GM18858 (cell line): ENCODE data around the gene BNIP5.
"Not testable (repeated sequence)": the region's sequence is repeated elsewhere in the genome, so short reads cannot be mapped to it uniquely, and the experiment has no call there.

Experiments
- ATAC-seq: cut with Tn5 transposase; IDR thresholded peaks from one replicate; pipeline ENCODE4 v1.9.1; 2021; ENCODE audit not compliant: unreplicated experiment

Gene BNIP5

DNA sequence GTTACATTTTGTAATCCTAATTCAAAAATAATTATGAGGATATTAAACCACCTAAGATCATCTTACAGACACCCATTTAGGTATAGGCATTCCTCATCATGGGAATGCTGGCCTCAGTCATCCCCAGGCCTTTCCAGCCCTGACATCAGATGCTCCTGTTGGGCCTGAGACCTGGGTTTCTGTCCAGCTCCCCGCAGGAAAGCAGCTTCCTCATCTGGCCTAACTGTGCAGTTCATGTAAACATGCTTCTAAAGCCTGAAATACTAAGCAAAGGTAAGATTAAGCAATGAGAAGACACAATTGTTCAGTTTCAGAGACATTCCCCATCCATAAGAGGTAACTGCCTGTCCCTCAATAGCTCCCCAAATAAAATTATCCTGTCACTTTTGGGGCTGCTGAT, 31.7 kb upstream of the BNIP5 start:
- ATAC-seq: no peak

DNA sequence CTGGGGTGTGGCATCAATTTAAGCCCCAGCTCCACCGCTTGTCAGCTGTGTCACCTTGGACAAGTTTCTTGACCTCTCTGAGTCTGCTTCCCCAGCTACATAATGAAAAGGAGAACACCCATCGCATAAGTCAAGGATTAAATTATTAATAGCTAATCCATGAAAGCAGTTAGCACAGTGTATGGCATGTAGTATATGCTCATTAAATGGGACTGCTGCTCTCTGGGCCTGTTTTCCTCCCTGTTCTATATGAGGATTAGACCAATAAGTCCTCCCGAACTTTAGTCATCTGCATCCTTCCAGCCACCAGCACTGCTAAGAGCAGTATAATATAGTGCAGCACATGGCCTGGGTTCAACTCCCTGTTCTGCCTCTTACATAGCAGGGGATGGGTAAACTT, 31.1 kb upstream of the BNIP5 start:
- ATAC-seq: no peak

DNA sequence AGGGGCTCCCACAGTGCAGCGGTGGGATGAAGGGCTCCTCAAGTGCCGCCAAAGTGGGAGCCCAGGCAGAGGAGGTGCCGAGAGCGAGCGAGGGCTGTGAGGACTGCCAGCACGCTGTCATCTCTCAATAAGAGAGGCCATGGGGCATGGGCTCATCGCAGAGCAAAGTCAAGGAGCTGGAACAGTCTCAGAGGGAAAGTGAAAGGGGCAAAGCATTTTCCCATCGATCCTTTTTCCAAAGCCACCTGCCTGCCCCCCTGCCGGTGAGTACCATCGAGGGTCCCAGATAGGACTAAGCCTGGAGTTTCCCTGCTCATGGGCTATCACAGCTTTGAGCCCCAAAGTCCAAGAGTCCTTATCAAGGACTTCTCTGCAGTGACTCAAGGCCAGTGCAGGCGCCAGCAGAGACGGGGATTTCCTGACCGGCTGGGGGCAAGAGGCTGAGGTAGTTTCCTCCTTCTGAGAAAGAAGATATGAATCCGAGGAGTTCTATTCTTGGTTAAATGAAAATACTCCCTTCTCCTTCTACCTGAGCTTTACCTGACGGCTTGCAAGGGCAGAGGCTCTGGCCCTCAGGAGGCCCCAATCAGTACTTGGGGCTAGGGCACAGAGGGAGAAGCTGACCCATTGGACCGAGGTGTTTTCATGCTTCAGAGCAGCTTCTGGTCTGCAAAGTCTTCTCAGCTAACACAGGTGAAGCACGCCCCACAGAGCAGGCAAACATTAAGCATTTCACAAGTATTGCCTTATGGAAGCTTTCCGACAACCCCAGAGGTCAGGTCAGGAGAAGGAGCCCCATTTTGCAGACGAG, 28.2 kb upstream of the BNIP5 start:
- no peak for ATAC-seq

DNA sequence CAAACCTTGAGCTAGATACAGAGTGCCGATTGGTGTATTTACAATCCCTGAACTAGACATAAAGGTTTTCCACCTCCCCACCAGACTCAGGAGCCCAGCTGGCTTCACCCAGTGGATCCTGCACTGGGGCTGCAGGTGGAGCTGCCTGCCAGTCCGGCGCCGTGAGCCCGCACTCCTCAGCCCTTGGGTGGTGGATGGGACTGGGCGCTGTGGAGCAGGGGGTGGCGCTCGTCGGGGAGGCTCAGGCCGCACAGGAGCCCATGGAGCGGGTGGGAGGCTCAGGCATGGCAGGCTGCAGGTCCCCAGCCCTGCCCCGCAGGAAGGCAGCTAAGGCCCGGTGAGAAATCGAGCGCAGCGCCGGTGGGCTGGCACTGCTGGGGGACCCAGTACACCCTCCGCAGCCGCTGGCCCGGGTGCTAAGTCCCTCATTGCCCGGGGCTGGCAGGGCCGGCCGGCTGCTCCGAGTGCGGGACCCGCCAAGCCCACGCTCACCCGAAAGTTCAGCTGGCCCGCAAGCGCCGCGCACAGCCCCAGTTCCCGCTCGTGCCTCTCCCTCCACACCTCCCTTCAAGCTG, 27.5 kb upstream of the BNIP5 start:
- not testable (repeated sequence) for ATAC-seq

DNA sequence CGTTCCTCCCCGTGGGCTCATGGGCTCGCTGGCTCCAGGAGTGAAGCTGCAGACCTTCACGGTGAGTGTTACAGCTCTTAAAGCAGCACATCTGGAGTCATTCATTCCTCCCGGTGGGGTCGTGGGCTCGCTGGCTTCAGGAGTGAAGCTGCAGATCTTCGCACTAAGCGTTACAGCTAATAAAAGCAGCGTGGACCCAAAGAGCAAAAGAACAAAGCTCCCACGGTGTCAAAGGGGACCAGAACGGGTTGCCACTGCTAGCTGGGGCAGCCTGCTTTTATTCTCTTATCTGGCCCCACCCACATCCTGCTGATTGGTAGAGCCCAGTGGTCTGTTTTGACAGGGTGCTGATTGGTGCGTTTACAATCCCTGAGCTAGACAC, 26.7 kb upstream of the BNIP5 start:
- not testable (repeated sequence) for ATAC-seq

DNA sequence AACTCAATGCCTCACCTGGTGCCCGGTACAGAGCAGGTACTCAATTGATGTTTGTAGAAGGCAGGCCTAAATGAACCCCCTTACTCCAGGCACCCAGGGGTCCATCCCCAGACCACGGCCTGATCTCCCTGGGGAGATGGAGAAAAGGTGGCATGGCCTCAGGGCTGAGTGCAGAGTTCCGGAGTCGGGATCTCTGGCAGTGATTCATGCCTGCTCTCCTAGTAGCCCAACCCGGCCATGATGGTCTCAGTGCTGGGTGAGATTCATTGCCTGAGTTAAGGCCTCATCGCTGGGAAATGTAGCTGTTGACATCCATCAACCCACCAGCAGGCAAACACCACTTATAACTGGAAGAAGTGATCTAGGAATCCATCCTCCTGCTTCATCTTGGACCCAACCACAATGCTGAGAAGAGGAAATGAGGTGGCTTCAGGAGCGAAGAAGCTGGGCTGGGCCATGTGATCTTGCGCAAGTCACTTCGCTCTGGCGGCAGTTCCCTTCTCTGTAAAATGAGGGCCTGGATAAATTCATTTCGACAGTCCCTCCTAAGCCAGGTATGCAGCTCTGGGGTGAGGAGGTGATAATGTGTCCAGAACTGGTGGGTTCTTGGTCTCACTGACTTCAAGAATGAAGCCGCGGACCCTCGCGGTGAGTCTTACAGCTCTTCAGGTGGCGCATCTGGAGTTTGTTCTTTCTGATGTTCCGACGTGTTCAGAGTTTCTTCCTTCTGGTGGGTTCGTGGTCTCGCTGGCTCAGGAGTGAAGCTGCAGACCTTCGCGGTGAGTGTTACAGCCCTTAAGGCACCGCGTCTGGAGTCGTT, 26.1 kb upstream of the BNIP5 start:
- no peak for ATAC-seq

DNA sequence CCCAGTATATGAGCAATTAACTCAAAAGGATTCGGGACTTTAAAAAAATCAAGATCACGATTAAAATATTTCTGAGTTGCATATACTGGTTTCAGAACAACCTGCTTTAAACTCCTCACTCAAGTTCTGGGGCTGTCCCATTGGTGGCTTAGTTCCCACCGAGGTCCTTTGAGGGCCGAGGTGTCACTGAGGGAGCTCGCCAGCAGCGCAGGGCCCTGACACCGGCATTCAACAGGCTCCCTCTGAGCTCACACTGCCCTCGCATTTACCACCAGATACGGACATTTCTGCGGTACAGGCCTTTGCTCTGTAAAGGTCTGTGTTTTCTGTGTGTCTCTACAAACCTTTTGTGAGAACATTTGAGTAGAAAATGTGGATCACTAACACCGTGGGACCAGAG, 24.4 kb upstream of the BNIP5 start:
- ATAC-seq: no peak

DNA sequence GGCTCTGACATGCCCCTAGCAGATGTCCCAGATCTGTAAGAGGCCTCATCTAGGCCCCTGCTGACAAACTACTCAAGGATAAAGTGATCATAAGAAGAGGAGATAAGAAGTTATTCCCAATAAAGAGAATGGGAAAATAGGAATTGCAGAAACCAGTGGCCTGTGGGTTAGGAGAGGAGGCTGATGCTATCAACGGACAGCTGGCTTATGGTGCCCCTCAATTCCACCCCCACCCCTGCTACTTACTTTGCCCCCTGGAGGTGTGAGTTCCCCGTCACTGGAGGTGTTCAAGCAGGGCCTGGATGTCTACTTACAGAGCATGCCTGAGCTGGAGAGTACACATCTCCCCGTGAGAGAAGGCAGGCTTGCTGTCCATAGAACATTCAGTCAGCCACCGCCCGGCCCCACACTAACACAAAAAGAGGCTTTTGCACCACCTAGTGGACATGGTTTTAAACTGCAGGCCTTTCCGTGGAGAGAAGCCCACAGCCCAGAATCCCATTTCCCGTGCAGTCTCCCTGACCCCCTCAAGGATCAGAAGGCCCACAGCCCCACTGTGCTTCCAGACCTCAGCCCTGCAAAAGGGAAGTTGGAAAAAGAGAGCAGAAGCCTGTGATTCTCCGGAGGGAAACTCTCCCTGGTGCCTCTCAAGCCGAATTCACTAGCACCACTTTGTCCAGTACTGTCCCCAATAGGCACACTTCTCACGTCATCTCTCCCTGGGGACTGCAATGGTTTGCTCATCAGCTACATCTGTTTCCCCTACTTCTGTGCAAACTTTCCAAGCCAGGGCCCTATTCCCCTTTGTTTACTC, 23.8 kb upstream of the BNIP5 start:
- no peak for ATAC-seq

DNA sequence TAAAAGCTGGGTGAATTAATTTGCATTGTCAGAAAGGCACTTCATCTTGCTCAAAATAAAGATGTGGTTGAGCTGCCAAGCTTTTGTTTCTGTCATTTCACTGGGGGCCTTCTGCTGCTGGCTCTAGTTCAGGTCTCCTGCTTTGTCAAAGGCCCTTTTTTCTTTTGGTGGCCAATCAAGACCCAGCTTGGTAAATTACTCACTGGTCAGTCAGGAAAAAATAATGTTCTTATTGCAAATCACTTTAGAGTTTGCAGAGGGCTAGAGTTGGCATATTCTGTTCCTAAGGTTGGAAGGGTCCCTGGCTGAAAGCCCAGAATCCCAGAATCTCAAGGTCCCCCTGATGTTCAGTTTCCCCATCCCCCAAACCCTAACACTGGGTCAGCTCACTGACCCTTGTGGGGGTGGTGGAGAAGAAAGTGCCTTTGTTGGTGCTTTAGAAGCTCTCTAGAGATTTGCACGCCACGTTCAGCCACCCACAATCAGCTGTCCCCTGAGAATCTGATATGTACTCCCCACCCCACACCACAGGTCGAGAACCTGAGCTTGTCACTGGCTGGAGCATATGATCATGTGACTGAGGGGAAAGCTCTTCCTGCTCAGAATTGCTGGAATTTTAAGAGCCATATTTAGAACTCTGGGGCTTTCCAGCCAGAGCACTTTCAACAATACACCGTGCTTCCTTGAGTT, 21.7 kb upstream of the BNIP5 start:
- no peak for ATAC-seq

DNA sequence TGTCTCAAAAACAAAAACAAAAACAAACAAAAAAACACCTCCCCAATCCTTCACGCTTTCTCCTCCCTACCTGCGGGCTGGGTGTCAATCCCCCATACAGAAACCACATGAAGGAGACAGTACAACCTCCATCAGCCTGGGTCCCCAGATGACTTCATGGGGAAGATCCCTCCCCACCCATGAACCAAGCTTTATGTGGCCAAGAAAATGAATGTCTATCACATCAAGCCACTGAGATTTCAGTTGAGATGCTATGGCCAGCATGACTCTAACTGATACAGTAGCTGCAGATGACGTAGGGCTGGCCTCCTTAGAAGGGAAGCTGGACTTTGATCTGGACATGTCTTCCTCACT, 21.2 kb upstream of the BNIP5 start:
- ATAC-seq: no peak

DNA sequence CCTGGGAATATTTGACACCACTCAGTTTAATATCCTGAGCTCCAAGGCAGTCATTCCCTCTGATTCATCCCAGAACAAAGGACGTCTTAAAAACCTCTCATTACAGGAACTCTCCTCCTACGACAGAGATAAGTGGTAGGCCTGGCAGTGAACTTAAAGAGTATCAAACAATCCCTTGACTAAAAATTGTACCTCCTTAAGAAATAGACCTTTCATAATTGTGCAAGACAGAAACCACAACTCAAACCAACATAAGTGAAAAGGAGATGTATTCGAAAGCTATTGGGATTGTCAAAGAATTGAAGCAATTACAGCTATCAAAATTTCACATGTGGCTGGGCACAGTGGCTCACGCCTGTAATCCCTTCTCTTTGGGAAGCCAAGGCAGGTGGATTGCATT, 19.1 kb upstream of the BNIP5 start:
- no peak for ATAC-seq

DNA sequence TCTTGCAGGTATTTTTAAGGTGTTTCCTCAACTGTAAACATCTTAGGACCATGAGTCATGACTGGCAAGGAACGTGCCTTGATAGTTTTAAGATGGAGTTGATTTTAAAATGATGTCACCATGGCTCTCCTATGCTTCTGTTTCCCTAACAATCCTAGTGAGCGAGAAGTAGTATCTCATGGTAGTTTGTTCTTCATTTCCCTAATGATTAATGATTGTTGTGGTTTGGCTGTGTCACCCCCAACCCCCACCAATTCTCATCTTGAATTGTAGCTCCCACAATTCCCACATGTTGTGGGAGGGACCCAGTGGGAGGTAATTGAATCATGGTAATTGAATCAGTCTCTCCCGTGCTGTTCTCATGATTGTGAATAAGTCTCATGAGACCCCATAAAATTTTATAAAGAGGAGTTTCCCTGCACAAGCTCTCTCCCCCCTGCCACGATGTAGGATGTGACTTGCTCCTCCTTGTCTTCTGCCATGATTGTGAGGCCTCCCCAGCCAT, 16.8 kb upstream of the BNIP5 start:
- no peak for ATAC-seq

DNA sequence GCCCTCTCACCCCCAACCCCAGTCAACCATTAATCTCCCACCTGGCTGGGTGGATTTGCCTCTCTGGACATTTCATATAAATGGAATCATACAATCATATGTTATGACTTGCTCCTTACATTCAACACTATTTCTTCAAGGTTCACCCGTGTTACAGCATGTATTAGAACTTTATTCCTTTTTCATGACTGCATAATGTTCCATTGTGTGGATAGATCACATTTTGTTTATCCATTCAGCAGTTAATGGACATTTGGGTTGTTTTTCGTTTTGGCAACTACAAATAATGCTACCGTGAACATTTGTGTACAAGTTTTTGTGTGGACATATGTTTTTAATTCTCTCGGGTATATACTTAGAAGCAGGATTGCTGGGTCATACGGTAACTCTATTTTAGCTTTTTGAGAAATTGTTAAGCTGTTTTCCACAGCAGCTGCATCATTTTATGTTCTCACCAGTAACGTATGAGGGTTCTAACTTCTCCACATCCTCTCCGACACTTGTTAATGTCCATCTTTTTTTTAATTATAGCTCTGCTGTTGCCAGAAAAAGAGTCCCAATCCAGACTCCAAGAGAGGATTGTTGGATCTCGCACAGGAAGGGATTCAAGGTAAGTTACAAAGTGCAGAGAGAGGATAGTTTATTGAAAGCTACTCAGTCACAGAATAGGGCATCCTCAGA, 15.9 kb upstream of the BNIP5 start:
- ATAC-seq: no peak

DNA sequence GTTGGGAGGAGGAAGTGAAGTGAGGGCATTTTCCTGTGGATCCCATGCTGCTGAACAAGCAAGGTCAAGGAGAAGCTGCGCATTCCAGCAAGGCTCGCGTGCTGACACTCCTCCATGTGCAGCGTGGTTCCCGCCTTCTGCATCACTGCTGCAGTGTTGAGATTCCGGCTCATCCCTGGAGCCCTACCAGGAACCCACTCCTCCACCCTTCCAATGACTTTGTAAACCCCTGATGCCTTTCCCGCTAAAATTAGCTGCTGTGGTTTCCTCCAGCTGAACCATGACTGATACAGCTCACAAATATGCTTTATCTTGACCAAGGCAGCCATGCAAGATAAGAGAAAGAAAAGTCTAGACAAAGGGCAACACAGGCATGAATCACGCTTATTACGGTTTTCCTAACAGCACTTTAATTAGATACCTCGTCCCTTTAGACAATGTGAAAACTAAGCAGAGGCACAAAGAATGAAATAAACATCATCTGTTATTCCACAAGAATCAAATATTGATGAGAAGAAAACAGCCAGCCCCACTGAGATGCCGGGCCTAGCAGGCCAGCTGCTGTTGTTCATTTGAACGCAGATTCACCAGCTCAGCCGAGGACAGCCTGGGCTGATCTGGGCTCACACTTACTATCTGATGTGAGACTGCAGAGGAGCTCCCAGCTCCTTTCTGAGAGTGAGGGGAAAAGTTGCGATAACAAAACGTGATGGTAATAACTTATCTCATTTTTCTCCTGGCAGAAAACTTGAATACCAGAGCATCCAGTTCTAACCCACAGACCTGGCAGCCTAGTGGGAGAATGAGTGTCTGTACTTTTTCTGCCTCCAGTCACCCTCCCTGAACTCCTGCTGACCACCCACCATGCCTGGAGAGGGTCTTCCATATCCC, 14.2 kb upstream of the BNIP5 start:
- ATAC-seq: no peak

DNA sequence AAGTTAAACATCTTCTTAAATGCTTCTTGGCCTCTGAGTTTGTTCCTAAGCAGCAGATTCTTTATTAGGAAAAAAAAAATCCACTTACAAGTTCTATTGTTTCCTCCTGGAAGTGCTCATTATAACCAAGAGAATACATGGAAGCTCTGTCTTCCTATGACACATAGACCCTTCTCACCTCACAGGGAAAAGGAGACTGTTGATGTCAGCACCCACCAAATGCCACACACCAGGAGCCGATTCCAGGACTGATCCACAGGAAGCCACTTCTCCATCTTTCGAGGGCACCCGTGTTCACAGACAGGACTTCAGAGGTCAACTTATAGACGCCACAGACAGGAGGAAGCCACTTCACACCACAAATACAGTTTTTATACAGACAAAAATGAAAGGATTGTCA, 13.4 kb upstream of the BNIP5 start:
- ATAC-seq: no peak

DNA sequence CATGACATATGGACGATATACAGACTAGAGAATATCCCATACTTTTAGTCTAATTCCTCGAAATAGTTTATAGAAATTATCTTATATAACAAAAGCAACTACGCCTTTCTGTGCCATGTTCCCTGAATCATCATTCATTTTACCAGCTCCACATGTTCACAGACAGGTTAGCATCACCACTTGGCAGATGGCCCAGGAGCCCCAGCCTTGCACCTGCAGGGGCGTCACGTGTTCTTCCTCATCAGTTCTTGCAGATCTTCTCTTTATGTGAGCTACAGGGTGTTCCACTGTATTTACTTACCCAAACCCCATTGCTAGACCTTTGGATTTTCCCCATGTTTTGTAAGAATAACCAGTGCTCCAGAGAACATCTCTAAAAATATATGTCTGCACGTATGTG, 12.6 kb upstream of the BNIP5 start:
- no peak for ATAC-seq

DNA sequence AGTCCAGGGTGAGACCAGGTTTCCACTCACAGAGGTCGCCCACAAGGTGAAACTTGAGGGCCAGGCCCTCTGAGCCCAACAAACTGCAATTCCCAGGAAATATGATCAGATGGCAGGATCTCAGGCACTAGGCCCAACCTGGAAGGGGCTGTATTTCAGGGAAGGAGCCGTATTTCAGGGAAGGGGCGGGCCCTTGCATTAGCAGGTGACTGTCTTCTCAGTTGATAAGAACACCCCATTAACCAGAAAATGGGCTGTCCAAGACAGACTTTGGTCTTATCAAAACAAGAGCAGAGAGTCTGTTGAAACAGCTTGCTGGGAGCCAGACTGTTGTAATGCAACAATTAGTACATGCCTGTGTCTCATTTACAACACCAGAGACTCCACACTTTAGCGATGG, 10.9 kb upstream of the BNIP5 start:
- ATAC-seq: no peak

DNA sequence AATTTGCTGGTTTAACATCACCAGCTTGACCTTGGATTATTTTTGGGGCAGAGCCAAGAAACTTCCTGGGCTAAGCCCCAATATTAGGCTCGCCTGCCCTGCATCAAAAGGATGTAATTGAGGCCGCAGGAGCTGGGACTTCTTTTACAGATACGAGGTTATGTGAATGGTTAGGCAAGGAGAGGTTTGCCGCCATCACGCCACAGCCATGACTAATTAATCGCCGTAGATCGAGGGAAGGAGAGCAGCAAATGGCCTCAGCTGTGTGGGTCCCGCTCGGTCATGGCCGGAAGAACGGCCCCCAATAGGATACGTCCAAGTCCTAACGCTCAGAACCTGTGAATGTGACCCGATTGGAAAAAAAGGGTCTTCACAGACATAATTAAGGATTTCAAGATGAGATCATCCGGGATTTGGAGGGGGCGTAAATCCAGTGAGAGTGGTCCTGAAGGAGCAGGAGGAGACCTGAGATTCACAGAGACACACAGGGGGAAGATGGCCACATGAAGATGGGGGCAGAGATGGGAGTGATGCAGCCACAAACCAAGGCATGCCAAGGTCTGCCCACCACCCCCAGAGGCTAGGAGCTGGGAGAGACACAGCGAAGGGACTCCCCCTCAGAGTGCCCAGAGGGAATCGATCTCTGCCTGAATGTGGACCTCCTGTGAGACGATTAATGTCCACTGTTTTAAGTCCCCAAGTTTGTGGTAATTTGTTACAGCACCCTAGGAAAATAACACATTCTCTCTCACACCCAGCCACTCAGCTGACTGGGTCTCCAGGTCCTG, 10.0 kb upstream of the BNIP5 start:
- no peak for ATAC-seq
